ENCODE measurements around the gene SCTR. TPM values are rescaled to one million over a fixed set of nuclear protein-coding genes. Genes with fewer than 3 reads are reported as not detected.

The SCTR gene
- total RNA-seq, 1 experiment from 2014 or later: not detected

- Mint-ChIP-seq H3K4me1 (peaks cover 15% of the 10 kb centered on the region), H3K9me3 (no peaks in the 10 kb centered on the region), H3K36me3 (no peaks in the 10 kb centered on the region), H3K27me3 (ENCODE audit: low read depth) (no peaks in the 10 kb centered on the region), H3K27ac (no peak overlapping the region), H3K4me3 (no peak overlapping the region)
- ATAC-seq (no peak), DNase-seq (ENCODE audit: low spot score) (no peak)
- TF ChIP-seq, protein P1, sequence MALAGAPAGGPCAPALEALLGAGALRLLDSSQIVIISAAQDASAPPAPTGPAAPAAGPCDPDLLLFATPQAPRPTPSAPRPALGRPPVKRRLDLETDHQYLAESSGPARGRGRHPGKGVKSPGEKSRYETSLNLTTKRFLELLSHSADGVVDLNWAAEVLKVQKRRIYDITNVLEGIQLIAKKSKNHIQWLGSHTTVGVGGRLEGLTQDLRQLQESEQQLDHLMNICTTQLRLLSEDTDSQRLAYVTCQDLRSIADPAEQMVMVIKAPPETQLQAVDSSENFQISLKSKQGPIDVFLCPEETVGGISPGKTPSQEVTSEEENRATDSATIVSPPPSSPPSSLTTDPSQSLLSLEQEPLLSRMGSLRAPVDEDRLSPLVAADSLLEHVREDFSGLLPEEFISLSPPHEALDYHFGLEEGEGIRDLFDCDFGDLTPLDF (CRISPR knock-in tag; IDR thresholded peaks at IDR 0.05): no peak
- TF ChIP-seq, protein P2, sequence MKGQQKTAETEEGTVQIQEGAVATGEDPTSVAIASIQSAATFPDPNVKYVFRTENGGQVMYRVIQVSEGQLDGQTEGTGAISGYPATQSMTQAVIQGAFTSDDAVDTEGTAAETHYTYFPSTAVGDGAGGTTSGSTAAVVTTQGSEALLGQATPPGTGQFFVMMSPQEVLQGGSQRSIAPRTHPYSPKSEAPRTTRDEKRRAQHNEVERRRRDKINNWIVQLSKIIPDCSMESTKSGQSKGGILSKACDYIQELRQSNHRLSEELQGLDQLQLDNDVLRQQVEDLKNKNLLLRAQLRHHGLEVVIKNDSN (CRISPR knock-in tag; IDR thresholded peaks at IDR 0.05): no peak
- no peak for TF ChIP-seq CREM (CRISPR knock-in tag; IDR thresholded peaks at IDR 0.05)
- TF ChIP-seq ZNF138 (CRISPR knock-in tag; conservative IDR thresholded peaks at IDR 0.05): no peak
- no peak for TF ChIP-seq ATF6 (CRISPR knock-in tag; IDR thresholded peaks at IDR 0.05)
- no peak for TF ChIP-seq RORB (CRISPR knock-in tag; IDR thresholded peaks at IDR 0.05)
- ChIA-PET POLR2A (no interaction called here), CTCF (interaction anchor here (0.6 to 1.4 kb wide), 4 partner anchors 7 to 173 kb away, joined by 3 to 5 read pairs (median 4); no protein-coding TSS in a partner anchor)
These were observed 55.2 kb downstream of the SCTR start for GRCh38 chr2:119469131-119469530.

DNA sequence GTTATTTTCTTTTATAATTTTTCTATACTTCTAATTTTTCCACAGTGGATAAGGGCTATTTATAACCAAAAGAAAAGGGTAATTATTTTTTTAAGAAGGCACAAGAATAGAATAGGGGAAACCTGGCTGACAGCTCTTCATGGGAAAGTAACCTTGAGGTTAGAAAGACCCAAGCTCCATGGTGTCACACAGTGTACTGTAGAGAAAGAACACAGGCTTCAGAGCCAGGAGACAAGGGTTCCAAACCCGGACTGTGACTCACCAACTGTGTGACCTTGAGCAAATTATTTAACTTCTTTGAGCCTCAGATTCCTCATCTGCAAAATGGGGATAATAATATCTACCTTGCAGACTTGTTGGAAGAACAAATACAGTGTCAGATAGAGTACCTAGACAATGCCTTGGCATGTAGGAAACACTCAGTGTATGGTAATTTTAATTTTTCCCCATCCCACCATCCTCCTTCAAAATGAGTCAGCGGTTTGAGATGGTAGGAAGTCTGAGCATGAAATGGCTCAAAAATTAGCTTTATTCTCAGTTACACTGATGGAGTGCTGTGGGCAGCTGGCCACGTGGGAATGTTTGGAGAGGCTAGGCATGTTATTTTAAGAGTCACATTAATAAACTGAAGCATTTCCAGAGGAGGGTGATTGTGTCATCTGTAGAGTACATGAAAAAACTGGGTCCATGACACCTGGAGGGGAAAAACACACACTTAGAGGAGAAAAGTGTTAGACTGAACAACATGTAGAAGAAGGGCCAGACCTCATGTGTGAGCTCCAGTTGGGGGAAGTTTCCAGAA is 55.9 kb downstream of the SCTR start:
- DNase-seq (ENCODE audit: low spot score): no peak
- Mint-ChIP-seq H3K27me3 (ENCODE audit: low read depth) (no peaks in the 10 kb centered on the region), H3K4me1 (peaks cover 15% of the 10 kb centered on the region), H3K4me3 (no peak overlapping the region), H3K27ac (no peak overlapping the region; the same call in 1 of the 2 replicates), H3K36me3 (no peaks in the 10 kb centered on the region), H3K9me3 (no peaks in the 10 kb centered on the region)
- no peak for ATAC-seq
- ChIA-PET CTCF (interaction anchor here (1.0 to 1.4 kb wide), 3 partner anchors 8 to 20 kb away, joined by 3 to 5 read pairs (median 4); no protein-coding TSS in a partner anchor), POLR2A (no interaction called here)
- TF ChIP-seq NFYB (CRISPR knock-in tag; conservative IDR thresholded peaks at IDR 0.05; ENCODE audit: low read depth) (no peak), ZNF512 (CRISPR knock-in tag; IDR thresholded peaks at IDR 0.05; ENCODE audit: borderline replicate concordance) (no peak), ETV6 (CRISPR knock-in tag; IDR thresholded peaks at IDR 0.05) (no peak), JAZF1 (CRISPR knock-in tag; IDR thresholded peaks at IDR 0.05) (no peak), ZNF232 (CRISPR knock-in tag; IDR thresholded peaks at IDR 0.05) (no peak), ZBTB43 (CRISPR knock-in tag; IDR thresholded peaks at IDR 0.05) (no peak), ZNF121 (CRISPR knock-in tag; IDR thresholded peaks at IDR 0.05) (no peak), HMGA2 (CRISPR knock-in tag; IDR thresholded peaks at IDR 0.05) (no peak), MYBL2 (CRISPR knock-in tag; IDR thresholded peaks at IDR 0.05) (no peak), ZMAT4 (CRISPR knock-in tag; IDR thresholded peaks at IDR 0.05) (no peak), MLX (CRISPR knock-in tag; IDR thresholded peaks at IDR 0.05) (no peak)
- TF ChIP-seq, protein P3, sequence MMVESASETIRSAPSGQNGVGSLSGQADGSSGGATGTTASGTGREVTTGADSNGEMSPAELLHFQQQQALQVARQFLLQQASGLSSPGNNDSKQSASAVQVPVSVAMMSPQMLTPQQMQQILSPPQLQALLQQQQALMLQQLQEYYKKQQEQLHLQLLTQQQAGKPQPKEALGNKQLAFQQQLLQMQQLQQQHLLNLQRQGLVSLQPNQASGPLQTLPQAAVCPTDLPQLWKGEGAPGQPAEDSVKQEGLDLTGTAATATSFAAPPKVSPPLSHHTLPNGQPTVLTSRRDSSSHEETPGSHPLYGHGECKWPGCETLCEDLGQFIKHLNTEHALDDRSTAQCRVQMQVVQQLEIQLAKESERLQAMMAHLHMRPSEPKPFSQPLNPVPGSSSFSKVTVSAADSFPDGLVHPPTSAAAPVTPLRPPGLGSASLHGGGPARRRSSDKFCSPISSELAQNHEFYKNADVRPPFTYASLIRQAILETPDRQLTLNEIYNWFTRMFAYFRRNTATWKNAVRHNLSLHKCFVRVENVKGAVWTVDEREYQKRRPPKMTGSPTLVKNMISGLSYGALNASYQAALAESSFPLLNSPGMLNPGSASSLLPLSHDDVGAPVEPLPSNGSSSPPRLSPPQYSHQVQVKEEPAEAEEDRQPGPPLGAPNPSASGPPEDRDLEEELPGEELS (CRISPR knock-in tag; IDR thresholded peaks at IDR 0.05): no peak
